HG03520 (cell line): ENCODE results near the gene PIWIL1.

Experiments used
- ATAC-seq: cut with Tn5 transposase; IDR thresholded peaks from one replicate; pipeline ENCODE4 v1.9.1; 2021; ENCODE audit warnings: mild to moderate bottlenecking, moderate library complexity; ENCODE audit not compliant: unreplicated experiment

Gene PIWIL1

DNA sequence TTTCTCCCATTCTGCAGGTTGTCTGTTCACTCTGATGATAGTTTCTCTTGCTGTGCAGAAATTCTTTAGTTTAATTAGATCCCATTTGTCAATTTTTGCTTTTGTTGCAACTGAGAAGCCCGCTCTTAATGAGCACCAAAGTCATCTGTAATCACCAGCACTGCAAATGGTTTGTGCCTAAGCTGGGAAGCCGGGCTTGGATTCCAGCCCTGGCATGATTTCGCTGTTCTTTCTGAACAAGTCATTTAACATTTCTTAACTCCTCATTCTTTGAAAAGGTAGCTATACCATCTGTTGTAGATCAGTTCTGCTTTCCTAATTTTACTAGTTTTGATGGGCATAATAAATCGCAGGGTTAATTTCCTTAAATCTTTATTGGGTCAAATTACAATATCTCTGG lies 32.1 kb downstream of the PIWIL1 start:
- no peak for ATAC-seq

DNA sequence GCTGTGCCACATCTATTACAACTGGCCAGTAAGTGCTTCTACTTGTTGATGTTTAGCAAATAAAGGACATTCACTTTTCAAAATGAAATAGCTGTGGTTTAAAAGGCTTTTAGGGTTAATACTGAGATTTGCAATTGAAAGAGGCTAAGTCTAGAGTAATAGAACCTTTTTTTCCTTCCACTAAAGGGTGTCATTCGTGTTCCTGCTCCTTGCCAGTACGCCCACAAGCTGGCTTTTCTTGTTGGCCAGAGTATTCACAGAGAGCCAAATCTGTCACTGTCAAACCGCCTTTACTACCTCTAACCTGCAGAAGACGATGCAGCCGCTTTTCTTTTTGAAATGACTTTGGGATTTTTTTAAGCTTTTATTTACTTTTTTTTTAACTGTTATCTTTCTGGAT lies 33.6 kb downstream of the PIWIL1 start:
- ATAC-seq: no peak

DNA sequence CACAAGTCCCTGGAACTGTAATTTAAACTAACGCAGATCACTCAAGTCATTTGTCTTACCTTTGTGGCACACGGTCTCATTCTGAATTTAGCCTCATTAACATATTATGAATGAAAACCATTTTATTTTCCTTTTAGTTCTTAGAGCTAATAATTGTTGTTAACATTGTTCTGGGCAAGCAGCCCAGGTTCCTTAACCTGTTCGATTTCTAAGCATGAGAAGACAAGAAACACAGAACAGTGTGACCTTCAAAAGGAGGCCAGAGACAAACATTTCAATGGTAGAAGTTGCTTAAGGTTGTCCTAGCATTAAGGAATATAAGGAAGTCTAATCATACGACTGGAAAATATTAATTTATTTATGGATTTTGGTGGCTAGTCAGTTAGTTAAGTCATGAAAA lies 35.2 kb downstream of the PIWIL1 start:
- no peak for ATAC-seq

DNA sequence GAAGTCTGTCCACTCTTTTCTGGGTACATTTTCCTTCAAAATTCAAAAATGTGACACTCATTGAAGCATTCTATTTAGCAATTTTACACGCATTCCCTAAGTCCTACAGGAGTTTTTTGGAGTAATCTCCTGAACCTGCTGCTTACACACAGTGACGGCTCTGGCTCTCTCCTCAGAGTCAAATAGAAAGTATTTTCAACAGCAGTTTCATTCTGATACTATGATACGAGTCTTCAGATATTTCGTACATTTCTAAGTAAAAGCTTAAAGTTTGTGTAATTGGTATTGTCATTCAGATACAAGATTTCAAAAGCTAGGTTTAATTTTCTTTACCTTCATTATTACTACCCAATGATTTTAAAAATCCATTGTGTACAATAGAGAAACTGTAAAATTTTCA lies 36.4 kb downstream of the PIWIL1 start:
- ATAC-seq: no peak

DNA sequence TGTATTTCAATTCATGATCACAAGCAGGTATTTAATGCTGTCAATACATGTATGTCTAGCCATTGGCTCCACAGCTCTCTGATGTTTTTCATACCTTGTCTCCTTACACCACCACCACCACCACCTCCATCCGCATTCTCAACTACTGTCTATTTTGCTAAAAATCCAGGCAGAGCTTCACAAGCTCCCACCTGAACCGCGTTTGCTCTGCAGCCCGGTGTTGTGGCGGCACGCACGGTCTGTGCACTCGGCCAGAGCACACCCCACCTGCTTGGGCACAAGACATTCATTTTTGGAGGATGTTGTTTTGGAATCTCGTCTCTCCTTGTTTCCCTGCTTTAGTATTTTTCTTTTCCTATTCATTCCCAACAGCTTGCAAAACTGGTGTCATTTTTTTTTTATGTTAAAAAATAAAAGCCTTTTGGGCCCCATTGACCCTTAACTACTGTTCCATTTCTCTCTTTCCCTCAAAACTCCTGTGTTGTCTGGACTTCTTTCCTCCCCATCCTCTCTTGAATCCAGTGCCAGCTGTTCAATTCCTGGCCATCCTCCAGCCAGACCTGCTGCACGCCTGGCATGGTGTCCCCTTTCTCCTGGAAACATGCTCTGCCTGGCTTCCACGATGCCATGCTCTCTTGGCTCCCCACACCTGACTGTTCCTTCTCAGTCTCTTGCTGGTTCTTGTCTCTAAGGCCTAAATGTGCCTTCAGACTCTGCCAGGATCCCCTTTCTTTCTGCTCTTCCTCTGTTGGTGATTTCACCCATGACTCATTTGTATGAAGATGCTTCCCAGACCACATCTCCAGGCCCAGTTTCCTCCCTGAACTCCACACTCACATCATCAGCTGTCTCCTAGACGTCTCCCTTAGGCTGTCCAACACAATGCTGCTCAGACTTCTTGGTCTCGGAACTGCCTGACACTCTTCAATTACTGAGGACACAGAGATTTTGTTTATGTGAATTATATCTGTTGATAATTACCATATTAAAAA lies 37.9 kb downstream of the PIWIL1 start:
- no peak for ATAC-seq

DNA sequence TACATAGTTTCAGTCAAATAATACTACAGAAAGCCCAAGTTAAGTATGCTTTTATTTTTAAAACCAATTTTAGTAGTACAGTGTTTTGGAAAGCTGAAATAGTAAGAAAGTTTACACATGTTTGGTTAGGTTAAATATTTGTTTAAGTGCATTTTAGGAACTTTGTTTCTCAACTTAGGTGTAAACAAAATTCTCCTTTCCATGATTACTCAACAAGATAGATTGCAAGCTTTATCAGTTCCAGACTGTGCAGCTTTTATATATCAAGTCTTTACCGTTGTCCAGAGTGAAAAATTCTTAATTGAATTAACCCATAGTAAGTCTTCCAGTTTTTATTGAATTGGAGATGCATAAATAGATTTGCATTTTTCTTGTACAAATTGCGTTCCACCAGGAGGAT lies 45.1 kb downstream of the PIWIL1 start:
- ATAC-seq: no peak

DNA sequence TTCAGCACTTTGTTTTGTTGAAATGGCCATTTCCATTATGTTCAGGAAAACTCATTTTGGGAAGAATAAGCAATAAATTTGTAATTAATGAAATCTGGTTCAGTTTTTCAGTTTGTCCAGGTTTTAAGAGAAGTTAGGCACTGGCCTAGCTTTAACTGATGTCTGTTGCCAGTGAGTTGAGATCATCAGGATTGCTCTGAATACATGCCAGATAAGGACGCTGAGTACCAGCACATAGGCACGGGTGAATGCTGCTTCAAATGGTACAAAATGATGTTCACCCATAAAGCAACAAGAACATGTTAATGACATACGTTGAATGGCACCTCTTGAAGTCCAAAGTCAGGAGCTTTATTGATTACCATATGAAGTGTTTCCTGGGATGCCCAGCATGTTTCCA lies 46.5 kb downstream of the PIWIL1 start:
- no peak for ATAC-seq

DNA sequence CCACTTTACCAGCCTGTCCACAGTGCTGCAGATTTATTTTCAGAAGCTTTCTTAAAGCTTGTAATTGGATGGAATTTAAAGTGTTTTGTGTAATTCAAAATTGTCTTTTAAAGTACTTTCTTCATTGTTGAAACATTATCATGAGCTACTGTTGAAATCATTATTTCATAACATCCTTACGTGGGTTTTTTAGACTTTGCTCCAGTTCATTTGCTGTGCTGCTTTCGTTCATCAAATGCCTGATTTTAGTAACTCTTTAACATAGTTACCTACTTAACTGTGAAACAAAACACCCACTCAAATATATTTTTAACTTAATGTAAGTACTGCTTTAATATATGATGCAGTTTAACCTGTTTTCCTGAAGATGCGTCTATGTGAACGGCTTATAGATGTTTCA lies 47.5 kb downstream of the PIWIL1 start:
- ATAC-seq: no peak

DNA sequence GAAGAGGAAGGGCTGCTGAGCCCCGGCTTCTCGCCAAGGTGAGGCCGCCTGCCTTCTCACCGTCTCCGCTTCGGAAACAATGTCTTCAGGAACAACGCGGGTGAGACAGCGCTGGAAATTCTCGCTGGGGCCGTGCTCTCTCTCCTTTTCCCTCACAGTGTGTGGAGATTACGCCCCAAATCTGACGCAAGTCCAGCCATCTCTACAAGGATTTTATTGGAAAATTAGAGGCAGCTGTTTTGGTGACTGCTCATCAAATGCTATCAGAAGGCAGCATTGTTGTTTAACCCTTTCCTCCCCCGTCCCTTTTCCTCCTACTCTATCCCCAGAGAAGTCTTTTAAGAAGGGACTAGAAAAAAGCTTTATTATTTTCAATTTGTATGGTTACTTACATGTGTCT lies 53.5 kb downstream of the PIWIL1 start:
- no peak for ATAC-seq

DNA sequence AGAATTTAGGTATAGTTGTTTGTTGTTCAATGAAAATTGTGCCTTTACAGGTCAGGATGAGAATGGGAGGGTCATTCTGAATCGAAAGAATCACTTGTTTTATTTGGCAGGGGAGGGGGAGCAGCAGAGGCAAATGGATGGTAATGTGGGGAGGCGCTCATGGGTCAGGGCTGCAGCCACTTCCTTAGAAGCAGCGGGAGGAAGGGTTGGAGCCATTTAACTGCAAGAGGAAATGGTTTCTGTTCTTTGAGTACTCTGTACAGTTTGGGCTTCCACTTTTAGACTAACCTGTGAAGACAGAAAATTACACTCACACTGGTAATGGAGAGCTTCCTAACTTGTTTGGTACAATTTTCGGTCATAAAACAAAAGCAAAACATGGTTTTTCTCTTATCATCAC lies 57.2 kb downstream of the PIWIL1 start:
- ATAC-seq: no peak

DNA sequence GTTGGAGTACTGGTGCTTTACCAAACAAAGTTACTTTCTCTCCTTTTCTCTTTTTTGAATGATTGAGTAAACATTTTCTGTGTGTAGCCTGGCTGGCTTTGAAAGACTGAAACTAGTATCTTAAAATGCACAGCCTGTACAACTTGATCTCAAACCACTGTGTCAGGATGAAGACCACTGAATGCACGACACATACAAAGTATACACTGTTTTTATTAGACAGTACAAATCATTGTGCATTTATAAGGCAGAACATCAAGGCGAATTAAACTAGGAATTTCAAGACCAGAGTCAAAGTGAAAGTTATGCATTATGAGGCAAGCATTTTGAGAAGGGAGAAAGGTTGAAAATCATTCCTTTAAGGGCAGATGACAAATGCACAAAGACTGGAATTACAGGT lies 59.0 kb downstream of the PIWIL1 start:
- no peak for ATAC-seq

DNA sequence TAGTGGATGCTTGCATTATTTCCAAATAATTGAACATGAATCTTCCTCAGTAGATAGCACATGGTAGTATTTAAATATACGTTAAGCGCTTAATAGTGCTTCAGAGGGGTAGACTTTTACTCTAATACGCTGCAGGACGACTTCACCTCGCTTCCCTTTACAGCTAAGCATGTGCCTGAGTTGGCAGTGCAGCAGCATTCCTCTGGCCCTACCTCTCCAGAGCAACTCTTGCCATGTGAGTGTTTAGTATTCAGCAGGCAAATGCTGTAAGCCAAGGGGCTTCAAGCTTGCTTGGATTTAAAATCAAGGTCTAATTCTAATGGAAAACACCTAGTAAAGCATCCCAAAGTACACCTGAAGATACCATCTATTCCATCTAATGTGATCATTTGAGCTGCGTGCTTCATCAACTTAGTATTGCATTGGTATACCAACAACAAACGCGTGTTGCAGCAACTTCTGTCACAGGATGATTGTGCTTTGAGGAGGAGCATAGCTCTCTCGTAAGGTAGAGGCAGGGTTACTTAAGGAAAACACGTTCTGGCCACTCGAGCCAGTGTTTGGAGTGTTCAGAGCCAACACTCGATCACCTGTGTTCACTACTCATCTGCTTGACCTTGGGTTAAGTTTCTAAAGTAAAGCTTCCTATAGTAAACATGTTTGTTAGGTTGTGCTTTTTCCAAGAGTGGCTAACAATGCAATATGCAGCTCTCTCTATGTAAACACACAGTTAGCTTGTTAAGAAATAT lies 60.6 kb downstream of the PIWIL1 start:
- ATAC-seq: no peak

DNA sequence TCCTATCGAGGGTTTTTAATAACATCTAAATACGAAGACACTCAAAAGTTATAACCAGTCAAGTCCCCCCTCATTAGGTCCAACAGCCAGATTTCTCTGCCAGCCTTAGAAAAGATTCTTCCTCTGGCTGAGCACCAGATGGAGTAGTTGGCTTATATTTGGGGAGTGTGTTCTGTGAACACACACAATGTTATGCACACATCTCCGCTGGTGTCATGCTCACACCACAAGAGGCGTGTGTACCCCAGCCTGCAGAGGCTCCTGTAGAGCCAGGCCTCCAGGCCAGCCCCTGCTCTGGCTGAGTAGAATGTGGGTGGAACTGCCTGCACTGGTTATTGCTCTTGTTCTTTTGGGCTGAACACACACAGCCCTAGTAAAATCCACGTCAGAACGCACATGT lies 64.0 kb downstream of the PIWIL1 start:
- ATAC-seq: no peak

DNA sequence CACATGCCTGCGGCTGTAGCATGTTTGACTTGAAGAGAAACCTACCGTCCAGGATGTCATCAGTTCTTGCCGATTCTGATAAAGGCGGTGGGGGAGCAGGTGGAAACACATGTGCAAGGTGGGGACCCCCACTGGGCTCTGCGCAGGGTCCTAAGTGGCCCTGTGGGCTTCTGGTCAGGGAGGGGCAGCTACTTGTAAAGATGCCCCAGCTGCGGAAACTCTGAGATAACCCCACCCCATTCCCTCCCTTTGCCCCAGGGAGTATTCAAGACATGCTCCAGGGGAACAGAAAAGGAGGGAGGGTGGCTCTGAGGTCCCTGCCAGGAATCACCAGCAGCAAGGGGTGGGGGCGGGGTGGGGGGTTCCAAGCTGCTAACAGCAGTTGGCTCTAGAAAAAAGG lies 67.6 kb downstream of the PIWIL1 start:
- ATAC-seq: no peak

DNA sequence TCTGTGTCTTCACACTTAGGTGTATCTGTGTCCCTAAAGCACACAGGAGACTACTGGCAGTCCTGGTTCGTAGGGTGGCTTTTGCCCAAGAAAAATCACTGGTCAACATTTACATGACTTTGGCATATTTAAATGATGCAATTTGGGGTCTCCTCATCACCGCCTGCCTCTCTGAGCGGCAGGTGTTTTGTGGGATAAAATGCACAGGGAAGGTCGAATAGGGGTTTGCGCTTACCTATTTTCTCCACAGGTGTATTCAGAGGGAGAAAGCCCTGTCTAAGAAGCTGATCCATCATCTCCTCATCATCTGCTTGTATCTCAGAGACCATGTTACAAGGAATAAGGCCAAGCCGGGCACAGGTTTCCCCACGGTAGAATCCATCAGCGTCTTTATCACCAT lies 74.7 kb downstream of the PIWIL1 start:
- ATAC-seq: no peak

DNA sequence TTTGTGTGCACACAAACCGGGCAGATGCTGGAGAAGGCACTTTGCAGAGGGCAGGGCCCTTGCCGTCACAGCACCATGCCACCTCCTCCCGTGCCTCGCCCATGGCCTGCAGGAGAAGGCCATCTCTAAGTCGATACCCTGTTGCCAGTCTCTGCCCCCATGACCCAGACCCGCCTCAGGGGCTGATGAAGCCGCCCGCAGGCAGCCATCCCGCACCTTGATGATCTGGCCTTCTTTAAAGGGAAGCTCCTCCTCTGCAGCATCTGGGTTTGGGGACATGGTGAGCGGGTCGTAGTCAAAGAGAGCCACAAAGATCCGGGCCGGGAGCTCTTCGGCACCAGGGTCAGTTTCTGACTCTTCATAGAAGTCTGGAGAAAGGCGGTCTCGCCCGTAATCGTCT lies 76.2 kb downstream of the PIWIL1 start:
- ATAC-seq: no peak

DNA sequence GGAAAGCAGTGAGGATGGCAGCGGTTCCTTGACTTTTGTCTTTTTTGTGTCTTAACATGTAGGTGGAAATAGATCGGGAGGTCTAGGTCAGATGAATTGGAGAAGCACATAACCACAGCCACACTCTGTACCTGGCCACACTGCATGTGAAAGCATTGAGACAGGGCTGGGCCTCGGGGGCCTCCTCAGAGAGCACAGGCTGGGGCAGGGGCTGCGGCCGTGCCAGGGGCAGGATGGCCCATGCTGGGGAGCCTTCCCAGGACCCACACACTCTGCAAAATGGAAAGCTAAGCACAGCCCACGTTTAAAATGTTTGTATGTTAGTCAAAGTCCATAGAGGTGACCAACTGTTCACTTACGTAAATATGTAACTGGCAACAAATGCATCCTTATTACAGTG lies 76.7 kb downstream of the PIWIL1 start:
- no peak for ATAC-seq

DNA sequence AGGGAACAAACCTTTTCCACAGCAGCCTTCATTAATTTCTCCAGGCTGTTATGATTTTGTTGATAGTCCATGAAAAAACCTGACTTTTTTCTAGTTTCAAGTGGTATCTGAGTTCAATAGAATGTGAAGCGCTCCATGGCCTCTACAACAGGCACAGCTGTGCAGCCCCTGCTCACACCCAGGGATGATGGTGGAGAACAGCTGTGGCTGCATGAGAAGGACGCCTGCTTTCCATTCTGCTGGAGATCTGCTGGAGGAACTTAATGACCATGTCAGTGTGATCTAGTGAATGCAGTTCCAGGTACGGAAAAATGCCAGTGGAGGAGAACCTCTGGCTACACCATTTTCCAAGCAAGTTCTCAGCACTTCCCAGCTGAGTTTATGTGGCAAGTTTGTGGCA lies 80.6 kb downstream of the PIWIL1 start:
- ATAC-seq: no peak

DNA sequence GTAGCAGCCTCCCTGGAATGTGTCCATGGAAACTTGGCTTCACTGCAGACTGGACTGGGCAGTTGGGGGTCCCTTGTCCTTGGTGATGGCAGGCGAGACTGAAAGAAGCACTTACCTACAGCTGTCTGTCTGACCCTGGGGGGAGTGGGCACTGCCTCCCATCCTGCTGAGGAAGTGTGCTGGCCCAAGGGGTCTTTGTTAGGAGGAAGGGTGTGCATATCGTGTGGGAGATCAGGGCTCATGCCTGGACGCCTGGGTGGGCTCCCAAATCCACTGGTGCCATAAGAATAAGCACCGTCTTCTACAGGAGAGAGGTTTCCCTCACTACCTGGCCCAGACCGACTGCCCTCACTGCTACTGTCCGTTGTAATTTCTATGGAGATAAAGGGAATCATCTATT lies 81.4 kb downstream of the PIWIL1 start:
- no peak for ATAC-seq

DNA sequence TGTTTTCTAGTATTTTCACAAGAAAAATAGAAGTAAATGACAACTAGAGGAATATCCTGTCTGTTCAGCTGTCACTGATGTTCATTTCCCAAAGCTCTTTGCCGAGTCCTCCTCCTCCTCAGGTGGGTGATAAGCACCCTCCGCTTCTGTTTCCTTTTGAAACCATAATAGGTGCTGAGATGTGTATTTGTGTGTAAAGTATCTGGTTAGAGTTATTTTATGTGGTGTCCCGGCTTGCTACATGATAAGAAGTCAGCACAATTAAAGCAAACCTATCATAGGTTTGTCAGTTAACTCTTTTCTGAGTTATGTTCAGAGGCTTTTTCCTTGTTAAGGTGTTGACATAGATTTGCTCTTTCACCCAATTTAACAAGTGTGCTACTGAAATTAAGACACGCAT lies 82.4 kb downstream of the PIWIL1 start:
- ATAC-seq: no peak

DNA sequence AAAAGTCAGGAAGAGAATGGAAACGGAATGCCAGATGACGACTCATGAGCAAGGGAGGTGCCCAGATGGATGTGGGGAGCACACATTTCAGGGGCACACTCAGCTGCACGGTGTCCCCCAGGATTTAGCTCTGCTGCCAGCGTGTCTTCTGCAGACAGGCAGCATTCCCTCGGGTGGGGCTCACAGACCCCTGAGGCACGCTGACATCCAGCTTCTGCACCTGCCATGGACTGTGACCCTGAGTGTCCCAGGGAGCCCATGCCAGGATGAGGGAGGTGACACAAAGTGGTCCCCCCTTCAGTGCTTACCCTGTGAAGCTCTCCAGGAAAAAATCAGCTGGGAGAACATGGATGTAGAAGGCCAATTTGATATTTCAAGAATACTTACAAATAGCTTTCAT lies 84.2 kb downstream of the PIWIL1 start:
- no peak for ATAC-seq
